Testis (tissue), 3 donors: Measurements from ENCODE around the gene NOX3. TPM values are rescaled to one million over a fixed set of nuclear protein-coding genes. Genes with fewer than 3 reads are reported as not detected.
A peak's percentile ranks its signal among the peaks of the same experiment; 100 is the strongest.

Source experiments
- DNase-seq: peaks from one replicate; pipeline ENCODE4 v3.0.0-alpha.2; 2019
- H3K27ac ChIP-seq, 2 donors: fragments of 200-600 bp; sonication (generic); one replicate each; pipeline ENCODE4 v1.5.1; 2019
- H3K27me3 ChIP-seq: fragments of 200-600 bp; sonication (generic); one replicate; pipeline ENCODE4 v1.5.1; 2019
- H3K36me3 ChIP-seq: fragments of 200-600 bp; sonication (generic); one replicate; pipeline ENCODE4 v1.5.1; 2017; ENCODE audit warnings: low read depth; ENCODE audit errors: missing control alignments
- H3K4me1 ChIP-seq: fragments of 200-600 bp; sonication (generic); one replicate; pipeline ENCODE4 v1.5.1; 2019
- H3K4me3 ChIP-seq, 2 donors: fragments of 200-600 bp; sonication (generic); one replicate each; pipeline ENCODE4 v1.5.1; 2017 to 2019
- H3K9me3 ChIP-seq: fragments of 200-600 bp; sonication (generic); one replicate; pipeline ENCODE4 v1.5.1; 2017
- POLR2A ChIP-seq: fragments of 450-650 bp; IDR thresholded peaks from one replicate; pipeline ENCODE4 v1.6.1; 2017; ENCODE audit warnings: antibody characterized with exemption, mild to moderate bottlenecking, moderate library complexity
- WGBS, 2 donors: methylation state at CpG; one replicate each; pipeline ENCODE4 v1.1.5; 2018; 5-methylcytosine and 5-hydroxymethylcytosine counted together
- intact Hi-C: fragments of 100-400 bp; cut with DNase I; formaldehyde crosslinking; loops from one replicate; pipeline ENCODE4 v1.15.1; 2023; ENCODE audit warnings: low total_unique reads
- polyA plus RNA-seq: library from polyadenylated mRNA; stranded (reverse); fragments of 350-450 nt; fragmentation: Illumina TruSeq; extraction: RNeasy Lipid Tissue Mini Kit (QIAGEN cat#74804); gene quantifications from one replicate; pipeline ENCODE4 v1.2.3, GENCODE V29; 2014; ENCODE audit warnings: low read depth, low replicate concordance; ENCODE audit not compliant: insufficient read depth
- total RNA-seq, 2 donors: library from RNA; depleted of rRNA; stranded (reverse); fragments of >200 nt; gene quantifications; one replicate each; pipeline ENCODE4 v1.2.3, GENCODE V29; 2016
- TF ChIP-seq, protein P1 (sequence below), 3 experiments: fragments of 450-650 bp in 2 of 3; fragments of 200-600 bp in 1 of 3; sonication (generic) in 1 of 3; IDR thresholded peaks; one replicate each; pipeline ENCODE4 v1.5.1; 2016 to 2019; ENCODE audit warnings: antibody characterized with exemption in 3 of 3, mild to moderate bottlenecking in 2 of 3, moderate library complexity in 1 of 3

The NOX3 gene
- total and polyA plus RNA-seq, 3 donors from 2014 or later = not detected

- Histone ChIP-seq H3K9me3 (no peaks in the 10 kb centered on the region), H3K4me1 (peaks cover 6% of the 10 kb centered on the region), H3K27ac (no peak overlapping the region), H3K4me3 (no peak overlapping the region), H3K36me3 (no peaks in the 10 kb centered on the region), H3K27me3 (no peaks in the 10 kb centered on the region)
- no peak for DNase-seq
- no peak for TF ChIP-seq POLR2A
- TF ChIP-seq, protein P1, sequence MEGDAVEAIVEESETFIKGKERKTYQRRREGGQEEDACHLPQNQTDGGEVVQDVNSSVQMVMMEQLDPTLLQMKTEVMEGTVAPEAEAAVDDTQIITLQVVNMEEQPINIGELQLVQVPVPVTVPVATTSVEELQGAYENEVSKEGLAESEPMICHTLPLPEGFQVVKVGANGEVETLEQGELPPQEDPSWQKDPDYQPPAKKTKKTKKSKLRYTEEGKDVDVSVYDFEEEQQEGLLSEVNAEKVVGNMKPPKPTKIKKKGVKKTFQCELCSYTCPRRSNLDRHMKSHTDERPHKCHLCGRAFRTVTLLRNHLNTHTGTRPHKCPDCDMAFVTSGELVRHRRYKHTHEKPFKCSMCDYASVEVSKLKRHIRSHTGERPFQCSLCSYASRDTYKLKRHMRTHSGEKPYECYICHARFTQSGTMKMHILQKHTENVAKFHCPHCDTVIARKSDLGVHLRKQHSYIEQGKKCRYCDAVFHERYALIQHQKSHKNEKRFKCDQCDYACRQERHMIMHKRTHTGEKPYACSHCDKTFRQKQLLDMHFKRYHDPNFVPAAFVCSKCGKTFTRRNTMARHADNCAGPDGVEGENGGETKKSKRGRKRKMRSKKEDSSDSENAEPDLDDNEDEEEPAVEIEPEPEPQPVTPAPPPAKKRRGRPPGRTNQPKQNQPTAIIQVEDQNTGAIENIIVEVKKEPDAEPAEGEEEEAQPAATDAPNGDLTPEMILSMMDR (IDR thresholded peaks at IDR 0.05) = no peak
- intact Hi-C loops = no loop called here
- 43 to 56% methylated on average over 4 of the region's 4 CpGs for WGBS, 2 donors
Observed at GRCh38 chr6:155441112-155441465, 14.6 kb downstream of the NOX3 start.

- no peaks in the 10 kb centered on the region for H3K27me3 ChIP-seq
- H3K9me3 ChIP-seq = no peaks in the 10 kb centered on the region
- TF ChIP-seq, protein P1 (IDR thresholded peaks at IDR 0.05) = no peak
- no peak for TF ChIP-seq POLR2A
- no peaks in the 10 kb centered on the region for H3K36me3 ChIP-seq
- no peak for DNase-seq
- no peak overlapping the region for H3K27ac ChIP-seq
- intact Hi-C loops = no loop called here
- H3K4me1 ChIP-seq = peaks cover 6% of the 10 kb centered on the region
- H3K4me3 ChIP-seq = no peak overlapping the region
- 60 to 61% methylated on average over 6 of the region's 6 CpGs for WGBS, 2 donors
Observed at GRCh38 chr6:155440398-155441111, 15.1 kb downstream of the NOX3 start.

DNA sequence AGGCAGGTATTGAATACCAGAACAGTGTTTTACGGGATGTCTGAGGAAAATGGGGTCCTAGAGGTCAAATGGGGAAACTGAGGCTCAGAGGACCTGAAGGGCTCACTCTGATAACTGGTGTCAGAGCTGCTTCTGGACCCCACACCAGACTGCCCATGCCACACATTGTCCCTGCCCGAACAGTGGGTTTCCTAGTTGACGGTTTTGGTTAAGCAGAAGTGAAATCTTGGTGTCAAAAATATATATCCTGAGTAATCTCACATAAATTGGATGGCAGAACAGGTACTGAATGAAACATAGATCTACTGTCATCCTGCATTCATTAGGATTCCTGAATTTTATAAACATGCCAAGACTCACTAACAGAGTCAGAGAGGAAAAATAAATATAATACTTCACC lies 16.3 kb downstream of the NOX3 start:
- H3K36me3 ChIP-seq = no peaks in the 10 kb centered on the region
- no peak overlapping the region for H3K4me3 ChIP-seq
- H3K4me1 ChIP-seq = peaks cover 6% of the 10 kb centered on the region
- intact Hi-C loops = no loop called here
- 92 to 95% methylated on average over 3 of the region's 3 CpGs for WGBS, 2 donors
- no peaks in the 10 kb centered on the region for H3K27me3 ChIP-seq
- TF ChIP-seq POLR2A = no peak
- TF ChIP-seq, protein P1 (IDR thresholded peaks at IDR 0.05) = no peak
- no peak for DNase-seq
- H3K27ac ChIP-seq = no peak overlapping the region
- no peaks in the 10 kb centered on the region for H3K9me3 ChIP-seq

GRCh38 chr6:155436981-155437749 lies 18.5 kb downstream of the NOX3 start:
- H3K36me3 ChIP-seq = no peaks in the 10 kb centered on the region
- H3K4me3 ChIP-seq = no peak overlapping the region
- H3K9me3 ChIP-seq = no peaks in the 10 kb centered on the region
- DNase-seq = peak; percentile 66
- H3K4me1 ChIP-seq = peaks cover 6% of the 10 kb centered on the region
- H3K27me3 ChIP-seq = no peaks in the 10 kb centered on the region
- TF ChIP-seq POLR2A = no peak
- TF ChIP-seq, protein P1 (IDR thresholded peaks at IDR 0.05) = no peak
- no peak overlapping the region for H3K27ac ChIP-seq
- 65 to 81% methylated on average over 5 of the region's 5 CpGs for WGBS, 2 donors
- intact Hi-C loops = no loop called here
